Measurements from ENCODE around the gene BCLAF1.

- TF ChIP-seq POLR2A (IDR thresholded peaks at IDR 0.05) = no peak
- no peak for TF ChIP-seq CTCF (IDR thresholded peaks at IDR 0.05)
- TF ChIP-seq POLR2AphosphoS5 (IDR thresholded peaks at IDR 0.05) = no peak
These were observed 15.6 kb downstream of the BCLAF1 start for GRCh38 chr6:136274062-136274461.

All from breast epithelium (tissue), 3 donors.